Right atrium auricular region (tissue), 2 donors: ENCODE measurements around the gene CSRP3. TPM values are rescaled to one million over a fixed set of nuclear protein-coding genes. Genes with fewer than 3 reads are reported as not detected.
A peak's percentile ranks its signal among the peaks of the same experiment; 100 is the strongest.

Source experiments
- DNase-seq: peaks from one replicate; pipeline ENCODE4 v3.0.0-alpha.2; 2019; ENCODE audit warnings: low spot score
- H3K27ac ChIP-seq, 2 donors: fragments of 200-600 bp; sonication (generic); 1 replicate in 1 of 2; 2 replicates in 1 of 2; pipeline ENCODE4 v1.5.1; 2016 to 2019
- H3K27me3 ChIP-seq, 2 donors: fragments of 200-600 bp; sonication (generic); one replicate each; pipeline versions ENCODE4 v1.5.1 to v1.6.0; 2017 to 2019
- H3K36me3 ChIP-seq: fragments of 200-600 bp; sonication (generic); one replicate; pipeline ENCODE4 v1.5.1; 2016
- H3K4me1 ChIP-seq, 2 donors: fragments of 200-600 bp; sonication (generic); one replicate each; pipeline versions ENCODE4 v1.5.1 to v1.6.0; 2017 to 2019
- H3K4me3 ChIP-seq, 2 donors: fragments of 200-600 bp; sonication (generic); 1 replicate in 1 of 2; 2 replicates in 1 of 2; pipeline ENCODE4 v1.5.1; 2017 to 2019; ENCODE audit warnings: mild to moderate bottlenecking in 1 of 2, moderate library complexity in 1 of 2
- H3K9me3 ChIP-seq, 2 donors: fragments of 200-600 bp; sonication (generic); one replicate each; pipeline ENCODE4 v1.5.1; 2019
- total RNA-seq, 2 donors: library from RNA; depleted of rRNA; stranded (reverse); fragments of >200 nt; gene quantifications; one replicate each; pipeline ENCODE4 v1.1.0, GENCODE V29; 2016
- TF ChIP-seq, protein P1 (sequence below), 2 donors: fragments of 200-600 bp; sonication (generic); IDR thresholded peaks; one replicate each; pipeline ENCODE4 v1.5.1; 2019; ENCODE audit warnings: antibody characterized with exemption in 2 of 2

The CSRP3 gene
- total RNA-seq, 2 donors from 2014 or later: 1,021 to 1,621 TPM

DNA sequence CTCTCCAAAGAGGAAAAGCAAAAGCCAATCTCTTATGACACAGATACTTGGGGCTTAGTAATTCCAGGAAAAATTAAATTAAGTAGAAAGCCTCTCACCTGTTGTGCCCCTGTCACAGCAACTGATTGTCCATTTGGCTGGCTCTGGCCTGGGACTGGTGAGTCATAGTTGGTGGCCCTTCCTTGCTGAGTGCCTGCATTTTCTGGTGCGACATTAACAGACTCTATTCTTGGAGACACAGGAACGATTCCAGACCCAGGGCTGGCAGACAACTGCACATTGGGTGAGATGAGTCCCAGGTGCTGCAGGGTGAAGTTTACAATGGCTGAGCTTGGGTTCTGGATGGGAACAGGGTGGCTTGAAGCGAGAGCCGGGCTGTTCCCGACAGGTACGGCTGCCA is 23.3 kb upstream of the CSRP3 start:
- TF ChIP-seq, protein P1, sequence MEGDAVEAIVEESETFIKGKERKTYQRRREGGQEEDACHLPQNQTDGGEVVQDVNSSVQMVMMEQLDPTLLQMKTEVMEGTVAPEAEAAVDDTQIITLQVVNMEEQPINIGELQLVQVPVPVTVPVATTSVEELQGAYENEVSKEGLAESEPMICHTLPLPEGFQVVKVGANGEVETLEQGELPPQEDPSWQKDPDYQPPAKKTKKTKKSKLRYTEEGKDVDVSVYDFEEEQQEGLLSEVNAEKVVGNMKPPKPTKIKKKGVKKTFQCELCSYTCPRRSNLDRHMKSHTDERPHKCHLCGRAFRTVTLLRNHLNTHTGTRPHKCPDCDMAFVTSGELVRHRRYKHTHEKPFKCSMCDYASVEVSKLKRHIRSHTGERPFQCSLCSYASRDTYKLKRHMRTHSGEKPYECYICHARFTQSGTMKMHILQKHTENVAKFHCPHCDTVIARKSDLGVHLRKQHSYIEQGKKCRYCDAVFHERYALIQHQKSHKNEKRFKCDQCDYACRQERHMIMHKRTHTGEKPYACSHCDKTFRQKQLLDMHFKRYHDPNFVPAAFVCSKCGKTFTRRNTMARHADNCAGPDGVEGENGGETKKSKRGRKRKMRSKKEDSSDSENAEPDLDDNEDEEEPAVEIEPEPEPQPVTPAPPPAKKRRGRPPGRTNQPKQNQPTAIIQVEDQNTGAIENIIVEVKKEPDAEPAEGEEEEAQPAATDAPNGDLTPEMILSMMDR (IDR thresholded peaks at IDR 0.05): no peak
- Histone ChIP-seq H3K36me3 (no peaks in the 10 kb centered on the region), H3K27me3 (no peaks in the 10 kb centered on the region), H3K4me3 (no peak overlapping the region), H3K4me1 (peaks cover 0 to 16% of the 10 kb centered on the region in 2 donors), H3K27ac (peak overlapping the region; percentile 49 to 52), H3K9me3 (no peaks in the 10 kb centered on the region)
- DNase-seq: no peak

DNA sequence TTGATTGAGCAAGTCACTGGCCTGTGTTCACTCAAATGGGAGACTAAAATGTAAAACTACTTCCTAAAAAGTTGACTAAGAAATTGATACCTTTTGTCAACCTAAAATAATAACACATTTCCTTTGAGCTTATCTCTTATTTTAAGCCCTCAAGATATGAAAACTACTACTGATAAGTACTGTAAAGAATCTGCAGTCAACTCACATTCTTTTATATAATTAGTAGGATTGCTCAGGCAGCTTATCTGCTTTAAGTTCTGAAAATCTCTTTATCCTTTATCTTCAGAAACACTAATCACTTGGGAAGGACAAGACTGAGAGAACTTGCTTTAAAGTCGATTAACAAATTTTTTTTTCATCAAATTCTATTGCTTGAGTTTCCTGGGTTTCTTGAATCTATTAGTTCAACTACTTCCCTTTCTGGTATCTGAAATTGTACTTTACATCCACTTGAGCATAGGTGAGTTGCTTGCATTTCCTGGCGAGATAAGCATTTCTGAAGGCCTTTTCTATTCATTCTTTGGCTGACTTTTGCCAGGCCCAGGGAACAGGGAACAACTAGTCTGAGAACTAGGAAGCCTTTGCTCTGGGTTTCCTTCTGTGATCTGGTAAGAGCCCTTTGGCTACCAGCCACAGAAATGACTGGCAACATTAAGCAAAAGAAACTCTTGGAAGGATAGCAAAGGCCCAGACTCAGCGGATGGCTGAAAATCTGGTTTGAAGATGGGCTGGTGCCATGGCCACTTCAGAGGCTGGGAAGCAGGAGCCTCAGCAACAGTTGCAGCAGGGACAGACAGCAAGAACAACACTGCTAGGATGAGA is 19.3 kb upstream of the CSRP3 start:
- H3K4me3 ChIP-seq: no peak overlapping the region
- H3K36me3 ChIP-seq: no peaks in the 10 kb centered on the region
- TF ChIP-seq, protein P1 (IDR thresholded peaks at IDR 0.05): no peak
- H3K4me1 ChIP-seq: peaks cover 0 to 36% of the 10 kb centered on the region in 2 donors
- H3K27ac ChIP-seq: peak overlapping the region; percentile 37 to 68
- H3K9me3 ChIP-seq: no peaks in the 10 kb centered on the region
- H3K27me3 ChIP-seq: no peaks in the 10 kb centered on the region
- DNase-seq: no peak

DNA sequence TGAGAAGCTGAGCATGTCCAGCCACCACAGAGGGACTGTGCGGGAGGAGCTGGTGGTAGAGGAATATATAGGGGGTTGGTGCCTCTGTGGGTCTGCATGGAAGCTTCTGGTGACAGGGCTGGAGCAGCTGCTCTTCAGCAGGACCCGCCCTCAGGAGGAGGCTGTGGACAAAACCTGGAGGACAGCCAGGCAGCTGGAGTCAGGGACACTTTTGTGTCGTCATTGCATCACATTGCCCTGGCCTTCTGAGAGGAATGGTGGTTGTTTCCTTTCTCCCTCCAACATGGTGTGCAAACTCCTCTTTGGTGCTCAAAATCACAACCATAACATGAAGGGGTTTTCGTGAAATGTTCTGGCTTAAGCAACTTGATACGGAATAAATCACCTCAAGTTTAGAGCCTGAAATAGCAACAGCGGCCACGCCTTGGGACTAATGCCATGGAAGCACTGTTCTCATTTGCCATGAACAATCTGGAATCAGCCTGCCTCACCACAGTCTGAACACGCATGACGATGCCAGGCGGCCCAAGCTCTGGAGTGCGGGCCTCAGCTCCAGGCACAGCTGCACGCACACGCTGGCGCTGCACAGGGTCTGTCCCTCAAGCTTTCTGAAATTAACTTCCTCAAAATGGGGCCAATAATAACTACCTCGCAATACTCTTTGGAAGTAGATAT is 17.1 kb upstream of the CSRP3 start:
- Histone ChIP-seq H3K27ac (peak overlapping the region; percentile 71 to 82), H3K4me3 (no peak overlapping the region), H3K27me3 (no peaks in the 10 kb centered on the region), H3K9me3 (no peaks in the 10 kb centered on the region), H3K4me1 (peaks cover 0 to 28% of the 10 kb centered on the region in 2 donors), H3K36me3 (no peaks in the 10 kb centered on the region)
- TF ChIP-seq, protein P1 (IDR thresholded peaks at IDR 0.05): no peak
- DNase-seq: no peak

DNA sequence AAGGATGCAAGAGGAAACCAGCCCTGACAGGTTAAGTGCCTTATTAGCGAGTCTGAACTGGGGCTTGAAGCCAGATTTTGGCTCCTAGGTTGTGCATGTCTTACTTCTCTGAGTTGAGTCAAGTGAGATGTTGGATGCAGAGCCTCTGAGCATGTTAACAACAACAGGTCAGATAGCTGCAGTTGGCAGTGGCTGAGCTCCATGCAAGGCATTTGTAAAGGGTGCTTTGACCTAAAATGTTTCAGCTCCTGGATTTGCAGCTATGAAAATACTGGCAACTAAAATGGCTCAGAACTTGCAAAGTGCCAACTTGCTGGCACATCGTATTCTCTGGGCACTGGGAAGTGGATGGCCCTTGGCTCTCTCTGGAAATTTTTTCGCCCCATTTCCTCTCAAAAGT is 16.4 kb upstream of the CSRP3 start:
- TF ChIP-seq, protein P1 (IDR thresholded peaks at IDR 0.05): no peak
- no peak for DNase-seq
- H3K9me3 ChIP-seq: no peaks in the 10 kb centered on the region
- H3K4me3 ChIP-seq: no peak overlapping the region
- H3K27ac ChIP-seq: peak overlapping the region; percentile 71 to 82
- H3K4me1 ChIP-seq: peaks cover 0 to 28% of the 10 kb centered on the region in 2 donors
- no peaks in the 10 kb centered on the region for H3K27me3 ChIP-seq
- H3K36me3 ChIP-seq: no peaks in the 10 kb centered on the region

DNA sequence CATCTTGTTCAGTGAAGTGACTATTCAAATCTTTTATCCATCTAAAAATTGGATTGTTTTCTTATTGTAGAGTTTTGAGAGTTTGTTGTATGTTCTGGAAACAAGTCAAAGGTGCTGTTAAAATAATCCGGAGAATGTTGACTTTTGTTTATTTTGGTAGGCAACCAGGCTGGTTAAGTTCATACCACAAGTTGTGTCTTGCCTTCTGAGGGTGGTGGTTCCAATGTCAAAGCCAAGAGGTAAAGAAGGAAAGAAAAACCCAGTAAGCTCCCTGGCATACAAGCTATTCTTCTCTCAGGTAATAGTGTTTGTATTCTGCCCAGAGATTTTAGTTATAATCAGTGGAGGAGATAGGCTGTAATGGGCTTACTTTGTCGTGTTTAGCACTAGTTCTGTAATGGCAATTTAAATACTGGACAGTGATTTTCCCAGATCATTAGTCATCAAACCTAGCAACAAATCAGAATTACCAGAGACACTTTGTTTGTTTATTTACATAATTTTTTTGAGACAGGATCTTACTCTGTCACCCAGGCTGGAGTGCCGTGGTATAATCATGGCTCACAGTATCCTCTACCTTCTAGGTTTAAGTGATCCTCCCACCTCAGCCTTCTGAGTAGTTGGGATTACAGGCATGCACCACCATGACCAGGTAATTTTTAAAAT is 15.1 kb upstream of the CSRP3 start:
- Histone ChIP-seq H3K27ac (peak overlapping the region; percentile 71 to 82), H3K36me3 (no peaks in the 10 kb centered on the region)
- TF ChIP-seq, protein P1 (IDR thresholded peaks at IDR 0.05): no peak

More for the DNA sequence above, 15.1 kb upstream of the CSRP3 start:
- no peak for DNase-seq
- H3K4me1 ChIP-seq: peaks cover 0 to 28% of the 10 kb centered on the region in 2 donors
- H3K9me3 ChIP-seq: no peaks in the 10 kb centered on the region
- no peaks in the 10 kb centered on the region for H3K27me3 ChIP-seq
- no peak overlapping the region for H3K4me3 ChIP-seq
